ENCODE measurements around the gene PPM1F. TPM values are rescaled to one million over a fixed set of nuclear protein-coding genes. Genes with fewer than 3 reads are reported as not detected.

The PPM1F gene
- total RNA-seq, 1 experiment from 2014 or later: 24.6 TPM

GRCh38 chr22:21962655-21962949 lies 10.0 kb upstream of the PPM1F start:
- no peak for DNase-seq (ENCODE audit: extremely low read depth, low read depth)

GRCh38 chr22:21961886-21962654 lies 9.4 kb upstream of the PPM1F start:
- no peak for DNase-seq (ENCODE audit: extremely low read depth, low read depth)

GRCh38 chr22:21961127-21961867 lies 8.6 kb upstream of the PPM1F start:
- no peak for DNase-seq (ENCODE audit: extremely low read depth, low read depth)

GRCh38 chr22:21960200-21961126 lies 7.8 kb upstream of the PPM1F start:
- DNase-seq (ENCODE audit: extremely low read depth, low read depth): no peak

- no peak for DNase-seq (ENCODE audit: extremely low read depth, low read depth)
Observed at GRCh38 chr22:21959274-21960074, 6.8 kb upstream of the PPM1F start.

GRCh38 chr22:21958360-21959273 lies 6.0 kb upstream of the PPM1F start:
- no peak for DNase-seq (ENCODE audit: extremely low read depth, low read depth)

GRCh38 chr22:21951931-21952465 lies 650 bp downstream of the PPM1F start:
- DNase-seq (ENCODE audit: extremely low read depth, low read depth): no peak

- DNase-seq (ENCODE audit: extremely low read depth, low read depth): no peak
Observed at GRCh38 chr22:21951062-21951461, 1.6 kb downstream of the PPM1F start.

GRCh38 chr22:21949948-21950347 lies 2.7 kb downstream of the PPM1F start:
- no peak for DNase-seq (ENCODE audit: extremely low read depth, low read depth)

- no peak for DNase-seq (ENCODE audit: extremely low read depth, low read depth)
Observed at GRCh38 chr22:21949569-21949918, 3.1 kb downstream of the PPM1F start.

- DNase-seq (ENCODE audit: extremely low read depth, low read depth): no peak
Observed at GRCh38 chr22:21948824-21949568, 3.7 kb downstream of the PPM1F start.

GRCh38 chr22:21948390-21948789 lies 4.3 kb downstream of the PPM1F start:
- no peak for DNase-seq (ENCODE audit: extremely low read depth, low read depth)

GRCh38 chr22:21947040-21948014 lies 5.3 kb downstream of the PPM1F start:
- DNase-seq (ENCODE audit: extremely low read depth, low read depth): no peak

- no peak for DNase-seq (ENCODE audit: extremely low read depth, low read depth)
Observed at GRCh38 chr22:21946262-21946925, 6.3 kb downstream of the PPM1F start.

- no peak for DNase-seq (ENCODE audit: extremely low read depth, low read depth)
Observed at GRCh38 chr22:21945453-21946261, 7.0 kb downstream of the PPM1F start.

GRCh38 chr22:21944871-21945270 lies 7.8 kb downstream of the PPM1F start:
- DNase-seq (ENCODE audit: extremely low read depth, low read depth): no peak

Measured in NCI-H460 (cell line).